WI38 (cell line): ENCODE data around the gene SEPTIN12.

Experiments used
- H3K4me3 ChIP-seq: 2 replicates; pipeline ENCODE4 v1.5.1; 2011; ENCODE audit warnings: low read depth, mild to moderate bottlenecking, control low read depth, low read length
- CTCF ChIP-seq: IDR thresholded peaks from 2 replicates; pipeline ENCODE4 v1.5.1; 2012; ENCODE audit warnings: low read depth, mild to moderate bottlenecking, control low read depth, low read length

The SEPTIN12 gene

GRCh38 chr16:4797805-4798252, 9.7 kb upstream of the SEPTIN12 start:
- TF ChIP-seq CTCF, result no peak
- no peak overlapping the region for H3K4me3 ChIP-seq

GRCh38 chr16:4796982-4797804, 9.0 kb upstream of the SEPTIN12 start:
- no peak for TF ChIP-seq CTCF
- no peak overlapping the region for H3K4me3 ChIP-seq

- TF ChIP-seq CTCF, result no peak
These were observed 7.9 kb upstream of the SEPTIN12 start for GRCh38 chr16:4795828-4796572.

GRCh38 chr16:4795181-4795827, 7.2 kb upstream of the SEPTIN12 start, which contains the start of gene SMIM22:
TSS of gene SMIM22 (plus strand) at chr16:4795369. CDS start at chr16:4795735, 366 bp downstream.
- no peak for TF ChIP-seq CTCF
- no peak within 1 kb of the TSS for H3K4me3 ChIP-seq

More at GRCh38 chr16:4795828-4796572, 7.9 kb upstream of the SEPTIN12 start:
- no peak overlapping the region for H3K4me3 ChIP-seq

GRCh38 chr16:4792951-4793513, 4.9 kb upstream of the SEPTIN12 start:
- no peak for TF ChIP-seq CTCF
- no peak overlapping the region for H3K4me3 ChIP-seq

- TF ChIP-seq CTCF, result no peak
These were observed 2.7 kb upstream of the SEPTIN12 start for GRCh38 chr16:4790871-4791270.

More at GRCh38 chr16:4790871-4791270, 2.7 kb upstream of the SEPTIN12 start:
- H3K4me3 ChIP-seq, result no peak overlapping the region
